Measurements from ENCODE around the gene LINGO3. TPM values are rescaled to one million over a fixed set of nuclear protein-coding genes. Genes with fewer than 3 reads are reported as not detected.

Gene LINGO3
- total RNA-seq, 1 experiment from 2014 or later = 1.3 TPM

DNA sequence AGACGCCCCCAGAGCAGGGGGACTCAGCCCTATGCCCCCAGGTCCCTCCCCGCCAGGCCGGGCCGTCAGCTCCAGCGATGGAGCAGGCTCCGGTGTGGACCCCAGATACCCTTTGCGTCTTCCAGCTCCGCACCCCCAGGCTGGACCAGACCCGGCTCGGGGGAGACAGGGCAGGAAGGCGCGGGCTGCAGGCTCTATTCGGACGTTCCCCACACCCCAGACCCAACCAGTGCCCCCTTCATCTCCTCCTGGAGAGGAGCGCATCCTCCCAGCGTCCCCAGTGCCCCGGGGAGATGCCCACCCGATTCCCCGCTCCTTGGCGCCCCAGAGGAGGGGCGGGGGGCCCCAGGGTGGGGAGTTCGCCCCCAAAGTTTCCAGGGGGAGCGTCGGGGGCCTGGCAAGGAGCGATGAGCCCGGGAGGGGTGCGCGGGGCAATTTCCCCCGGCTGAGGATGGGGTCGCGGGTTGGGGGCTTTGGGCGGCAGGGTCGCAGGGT lies 389 bp downstream of the LINGO3 start:
- TF ChIP-seq, protein P1, sequence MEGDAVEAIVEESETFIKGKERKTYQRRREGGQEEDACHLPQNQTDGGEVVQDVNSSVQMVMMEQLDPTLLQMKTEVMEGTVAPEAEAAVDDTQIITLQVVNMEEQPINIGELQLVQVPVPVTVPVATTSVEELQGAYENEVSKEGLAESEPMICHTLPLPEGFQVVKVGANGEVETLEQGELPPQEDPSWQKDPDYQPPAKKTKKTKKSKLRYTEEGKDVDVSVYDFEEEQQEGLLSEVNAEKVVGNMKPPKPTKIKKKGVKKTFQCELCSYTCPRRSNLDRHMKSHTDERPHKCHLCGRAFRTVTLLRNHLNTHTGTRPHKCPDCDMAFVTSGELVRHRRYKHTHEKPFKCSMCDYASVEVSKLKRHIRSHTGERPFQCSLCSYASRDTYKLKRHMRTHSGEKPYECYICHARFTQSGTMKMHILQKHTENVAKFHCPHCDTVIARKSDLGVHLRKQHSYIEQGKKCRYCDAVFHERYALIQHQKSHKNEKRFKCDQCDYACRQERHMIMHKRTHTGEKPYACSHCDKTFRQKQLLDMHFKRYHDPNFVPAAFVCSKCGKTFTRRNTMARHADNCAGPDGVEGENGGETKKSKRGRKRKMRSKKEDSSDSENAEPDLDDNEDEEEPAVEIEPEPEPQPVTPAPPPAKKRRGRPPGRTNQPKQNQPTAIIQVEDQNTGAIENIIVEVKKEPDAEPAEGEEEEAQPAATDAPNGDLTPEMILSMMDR (IDR thresholded peaks at IDR 0.05; ENCODE audit: insufficient read depth in 1 of 2, low read depth in 1 of 2, low read length in 1 of 2, severe bottlenecking in 1 of 2, unreplicated experiment in 1 of 2) = no peak
- Mint-ChIP-seq H3K4me1 (ENCODE audit: low read depth, unreplicated experiment) (peaks cover 6% of the 10 kb centered on the region), H3K27ac (ENCODE audit: unreplicated experiment) (no peak overlapping the region), H3K4me3 (ENCODE audit: unreplicated experiment) (peak overlapping the region; percentile 68), H3K9me3 (ENCODE audit: unreplicated experiment) (no peaks in the 10 kb centered on the region), H3K27me3 (ENCODE audit: insufficient read depth, unreplicated experiment) (no peaks in the 10 kb centered on the region), H3K36me3 (ENCODE audit: insufficient read depth, unreplicated experiment) (no peaks in the 10 kb centered on the region)
- no peak for DNase-seq
- ChIA-PET POLR2A (no interaction called here), CTCF (no interaction called here)
- no peaks in the 10 kb centered on the region for H3K27me3 ChIP-seq (replicated peaks; ENCODE audit: control insufficient read depth, insufficient read depth, low read length)
- intact Hi-C loops (cut with micrococcal nuclease; ENCODE audit: unreplicated experiment) = no loop called here
- BruUV-seq (replicated peaks) = no TSS peak
- peak overlapping the region; percentile 37 for H3K4me3 ChIP-seq (ENCODE audit: low read depth, low read length)
- H3K4me1 ChIP-seq = 0 out of 2 replicates have a peak, but pooled peaks cover 3% of the 10 kb centered on the region
- H3K9me3 ChIP-seq = no peaks in the 10 kb centered on the region
- no peaks in the 10 kb centered on the region for H3K36me3 ChIP-seq (ENCODE audit: control insufficient read depth, insufficient read depth, low read length)

DNA sequence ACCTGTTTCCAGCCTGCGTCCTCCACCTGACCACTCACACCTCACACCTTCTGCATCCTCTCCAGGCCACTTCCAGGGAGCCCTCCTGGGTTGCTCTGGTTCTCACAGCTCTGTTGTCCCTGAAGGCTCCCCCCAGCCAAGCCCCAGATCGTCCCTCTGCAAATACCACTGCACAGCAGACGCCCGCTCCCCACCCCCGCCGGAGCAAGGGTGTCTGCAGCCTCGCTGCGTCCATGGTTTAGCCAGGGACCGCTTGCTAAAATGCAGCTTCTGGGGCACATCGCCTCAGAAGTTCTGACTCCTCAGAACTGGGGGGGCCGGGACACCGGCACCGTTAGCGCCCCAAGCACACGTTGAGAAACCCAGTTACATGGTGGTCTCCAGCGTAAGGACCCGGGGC lies 983 bp downstream of the LINGO3 start:
- peaks cover 6% of the 10 kb centered on the region for H3K4me1 Mint-ChIP-seq (ENCODE audit: low read depth, unreplicated experiment)
- Histone ChIP-seq H3K36me3 (ENCODE audit: control insufficient read depth, insufficient read depth, low read length) (no peaks in the 10 kb centered on the region), H3K27me3 (replicated peaks; ENCODE audit: control insufficient read depth, insufficient read depth, low read length) (no peaks in the 10 kb centered on the region), H3K9me3 (no peaks in the 10 kb centered on the region), H3K4me3 (ENCODE audit: low read depth, low read length) (no peak overlapping the region), H3K4me1 (0 out of 2 replicates have a peak, but pooled peaks cover 3% of the 10 kb centered on the region)
- H3K36me3 Mint-ChIP-seq (ENCODE audit: insufficient read depth, unreplicated experiment) = no peaks in the 10 kb centered on the region
- peak overlapping the region; percentile 3 for H3K4me3 Mint-ChIP-seq (ENCODE audit: unreplicated experiment)
- TF ChIP-seq, protein P1 (IDR thresholded peaks at IDR 0.05; ENCODE audit: insufficient read depth in 1 of 2, low read depth in 1 of 2, low read length in 1 of 2, severe bottlenecking in 1 of 2, unreplicated experiment in 1 of 2) = no peak
- no TSS peak for BruUV-seq (replicated peaks)
- intact Hi-C loops (cut with micrococcal nuclease; ENCODE audit: unreplicated experiment) = no loop called here
- no peak for DNase-seq
- H3K9me3 Mint-ChIP-seq (ENCODE audit: unreplicated experiment) = no peaks in the 10 kb centered on the region
- H3K27me3 Mint-ChIP-seq (ENCODE audit: insufficient read depth, unreplicated experiment) = no peaks in the 10 kb centered on the region
- no peak overlapping the region for H3K27ac Mint-ChIP-seq (ENCODE audit: unreplicated experiment)
- ChIA-PET CTCF (no interaction called here), POLR2A (no interaction called here)

DNA sequence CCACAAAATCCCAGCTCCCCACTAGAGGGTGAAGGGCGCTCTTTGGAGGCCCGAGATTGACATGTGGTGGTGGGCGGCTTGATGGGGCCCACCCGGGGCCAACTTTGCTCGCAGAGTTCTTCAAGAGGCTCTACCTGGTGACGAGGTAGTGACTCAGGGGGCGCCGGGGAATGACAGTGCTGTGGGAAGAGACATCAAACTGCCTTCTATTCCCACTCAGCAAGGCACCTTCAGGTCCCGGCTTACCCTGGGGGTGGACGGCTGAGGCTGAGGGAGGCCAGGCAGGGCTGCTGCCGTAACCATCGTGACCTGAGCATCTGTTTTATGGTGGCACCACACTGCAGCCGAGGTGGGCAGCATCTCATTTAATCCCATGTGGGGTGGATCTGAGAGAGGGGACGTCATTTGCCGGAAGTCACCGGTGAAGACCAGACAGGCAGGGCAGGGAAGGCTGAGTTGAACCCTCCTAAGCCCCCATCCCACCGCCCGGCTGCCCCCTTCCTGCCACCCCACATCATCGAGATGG lies 1.6 kb downstream of the LINGO3 start:
- ChIA-PET CTCF (interaction anchor here (1.0 kb wide), 1 partner anchor 88 kb away, joined by 3 read pairs; no protein-coding TSS in a partner anchor), POLR2A (no interaction called here)
- intact Hi-C loops (cut with micrococcal nuclease; ENCODE audit: unreplicated experiment) = no loop called here
- Mint-ChIP-seq H3K27ac (ENCODE audit: unreplicated experiment) (no peak overlapping the region), H3K4me1 (ENCODE audit: low read depth, unreplicated experiment) (peaks cover 6% of the 10 kb centered on the region), H3K9me3 (ENCODE audit: unreplicated experiment) (no peaks in the 10 kb centered on the region), H3K27me3 (ENCODE audit: insufficient read depth, unreplicated experiment) (no peaks in the 10 kb centered on the region), H3K36me3 (ENCODE audit: insufficient read depth, unreplicated experiment) (no peaks in the 10 kb centered on the region), H3K4me3 (ENCODE audit: unreplicated experiment) (no peak overlapping the region)
- H3K4me1 ChIP-seq = 0 out of 2 replicates have a peak, but pooled peaks cover 3% of the 10 kb centered on the region
- no peaks in the 10 kb centered on the region for H3K9me3 ChIP-seq
- TF ChIP-seq, protein P1 (IDR thresholded peaks at IDR 0.05; ENCODE audit: insufficient read depth in 1 of 2, low read depth in 1 of 2, low read length in 1 of 2, severe bottlenecking in 1 of 2, unreplicated experiment in 1 of 2) = no peak
- no peak overlapping the region for H3K4me3 ChIP-seq (ENCODE audit: low read depth, low read length)
- BruUV-seq (replicated peaks) = no TSS peak
- no peaks in the 10 kb centered on the region for H3K27me3 ChIP-seq (replicated peaks; ENCODE audit: control insufficient read depth, insufficient read depth, low read length)
- no peaks in the 10 kb centered on the region for H3K36me3 ChIP-seq (ENCODE audit: control insufficient read depth, insufficient read depth, low read length)
- DNase-seq = no peak
